ENCODE results near the gene ZNF750.

ZNF750 gene

GRCh38 chr17:82825540-82826124 lies 14.2 kb downstream of the ZNF750 start:
- Histone ChIP-seq H3K9me3 (ENCODE audit: low read length) (0 out of 2 replicates have a peak, but pooled peaks cover under 1% of the 10 kb centered on the region), H3K27me3 (ENCODE audit: insufficient read depth, low read length) (no peaks in the 10 kb centered on the region), H3K27ac (ENCODE audit: low read depth, low read length, poor library complexity, severe bottlenecking) (no peak overlapping the region), H3K9ac (ENCODE audit: low read length) (no peak overlapping the region), H3K79me2 (ENCODE audit: insufficient read depth, low read length) (no peaks in the 10 kb centered on the region), H3K4me1 (ENCODE audit: insufficient read depth, low read length, severe bottlenecking) (no peaks in the 10 kb centered on the region), H3K4me3 (ENCODE audit: low read depth, low read length, poor library complexity, severe bottlenecking) (no peak overlapping the region), H3K9me2 (ENCODE audit: low read depth, low read length) (no peaks in the 10 kb centered on the region), H3F3A (ENCODE audit: insufficient read depth, low read length) (no peaks in the 10 kb centered on the region), H4K20me1 (ENCODE audit: insufficient read depth, low read length) (no peaks in the 10 kb centered on the region), H2AFZ (ENCODE audit: low read length) (no peak overlapping the region), H3K36me3 (ENCODE audit: insufficient read depth, low read length) (peaks cover 34% of the 10 kb centered on the region), H3K4me2 (ENCODE audit: low read length) (no peak overlapping the region)
- no peak for TF ChIP-seq EZH2 (IDR thresholded peaks at IDR 0.05; ENCODE audit: borderline replicate concordance, low read length)
- no peak for TF ChIP-seq CTCF (IDR thresholded peaks at IDR 0.05; ENCODE audit: low read length)

- H3K4me2 ChIP-seq (ENCODE audit: low read length) = no peak overlapping the region
- no peaks in the 10 kb centered on the region for H4K20me1 ChIP-seq (ENCODE audit: insufficient read depth, low read length)
- TF ChIP-seq CTCF (IDR thresholded peaks at IDR 0.05; ENCODE audit: low read length) (peak; percentile 28; the same call in 1 of the 2 replicates), EZH2 (IDR thresholded peaks at IDR 0.05; ENCODE audit: borderline replicate concordance, low read length) (no peak)
- peaks cover 48% of the 10 kb centered on the region for H3K36me3 ChIP-seq (ENCODE audit: insufficient read depth, low read length)
- H3K79me2 ChIP-seq (ENCODE audit: insufficient read depth, low read length) = no peaks in the 10 kb centered on the region
- no peak overlapping the region for H3K4me3 ChIP-seq (ENCODE audit: low read depth, low read length, poor library complexity, severe bottlenecking)
- no peaks in the 10 kb centered on the region for H3F3A ChIP-seq (ENCODE audit: insufficient read depth, low read length)
- no peaks in the 10 kb centered on the region for H3K27me3 ChIP-seq (ENCODE audit: insufficient read depth, low read length)
- no peaks in the 10 kb centered on the region for H3K9me2 ChIP-seq (ENCODE audit: low read depth, low read length)
- no peak overlapping the region for H3K27ac ChIP-seq (ENCODE audit: low read depth, low read length, poor library complexity, severe bottlenecking)
- H3K9ac ChIP-seq (ENCODE audit: low read length) = no peak overlapping the region
- H3K4me1 ChIP-seq (ENCODE audit: insufficient read depth, low read length, severe bottlenecking) = peaks cover 12% of the 10 kb centered on the region
- H3K9me3 ChIP-seq (ENCODE audit: low read length) = peaks cover 7% of the 10 kb centered on the region
- H2AFZ ChIP-seq (ENCODE audit: low read length) = no peak overlapping the region
Measured at GRCh38 chr17:82823004-82823403, 16.8 kb downstream of the ZNF750 start.

- Histone ChIP-seq H4K20me1 (ENCODE audit: insufficient read depth, low read length) (no peaks in the 10 kb centered on the region), H3F3A (ENCODE audit: insufficient read depth, low read length) (no peaks in the 10 kb centered on the region), H3K4me1 (ENCODE audit: insufficient read depth, low read length, severe bottlenecking) (peaks cover 19% of the 10 kb centered on the region), H3K9ac (ENCODE audit: low read length) (no peak overlapping the region), H3K79me2 (ENCODE audit: insufficient read depth, low read length) (no peaks in the 10 kb centered on the region), H3K9me3 (ENCODE audit: low read length) (peaks cover 7% of the 10 kb centered on the region), H3K27me3 (ENCODE audit: insufficient read depth, low read length) (no peaks in the 10 kb centered on the region), H3K4me3 (ENCODE audit: low read depth, low read length, poor library complexity, severe bottlenecking) (no peak overlapping the region), H2AFZ (ENCODE audit: low read length) (no peak overlapping the region), H3K4me2 (ENCODE audit: low read length) (no peak overlapping the region), H3K27ac (ENCODE audit: low read depth, low read length, poor library complexity, severe bottlenecking) (no peak overlapping the region), H3K9me2 (ENCODE audit: low read depth, low read length) (no peaks in the 10 kb centered on the region), H3K36me3 (ENCODE audit: insufficient read depth, low read length) (peaks cover 48% of the 10 kb centered on the region)
- TF ChIP-seq EZH2 (IDR thresholded peaks at IDR 0.05; ENCODE audit: borderline replicate concordance, low read length) = no peak
Measured at GRCh38 chr17:82822281-82822680, 17.5 kb downstream of the ZNF750 start.

GRCh38 chr17:82821554-82821953 lies 18.3 kb downstream of the ZNF750 start:
- no peak overlapping the region for H3K9ac ChIP-seq (ENCODE audit: low read length)
- no peak overlapping the region for H3K27ac ChIP-seq (ENCODE audit: low read depth, low read length, poor library complexity, severe bottlenecking)
- H3K4me1 ChIP-seq (ENCODE audit: insufficient read depth, low read length, severe bottlenecking) = peaks cover 24% of the 10 kb centered on the region
- no peaks in the 10 kb centered on the region for H4K20me1 ChIP-seq (ENCODE audit: insufficient read depth, low read length)
- no peak overlapping the region for H2AFZ ChIP-seq (ENCODE audit: low read length)
- H3K79me2 ChIP-seq (ENCODE audit: insufficient read depth, low read length) = no peaks in the 10 kb centered on the region
- H3K9me2 ChIP-seq (ENCODE audit: low read depth, low read length) = no peaks in the 10 kb centered on the region
- H3K36me3 ChIP-seq (ENCODE audit: insufficient read depth, low read length) = peaks cover 46% of the 10 kb centered on the region
- no peak for TF ChIP-seq CTCF (IDR thresholded peaks at IDR 0.05; ENCODE audit: low read length)
- no peak for TF ChIP-seq EZH2 (IDR thresholded peaks at IDR 0.05; ENCODE audit: borderline replicate concordance, low read length)
- no peaks in the 10 kb centered on the region for H3F3A ChIP-seq (ENCODE audit: insufficient read depth, low read length)
- H3K4me2 ChIP-seq (ENCODE audit: low read length) = no peak overlapping the region
- no peak overlapping the region for H3K4me3 ChIP-seq (ENCODE audit: low read depth, low read length, poor library complexity, severe bottlenecking)
- peaks cover 7% of the 10 kb centered on the region for H3K9me3 ChIP-seq (ENCODE audit: low read length)
- H3K27me3 ChIP-seq (ENCODE audit: insufficient read depth, low read length) = no peaks in the 10 kb centered on the region

All from OCI-LY1 (cell line).